ENCODE measurements around the gene NUDT16L1.

GRCh38 chr16:4706871-4707270, 13.5 kb downstream of the NUDT16L1 start:
- TF ChIP-seq CTCF (IDR thresholded peaks at IDR 0.05) (no peak), POLR2A (IDR thresholded peaks at IDR 0.05) (no peak), EP300 (IDR thresholded peaks at IDR 0.05) (no peak)
